Omental fat pad (tissue), 4 donors: ENCODE measurements around the gene CIITA. TPM values are rescaled to one million over a fixed set of nuclear protein-coding genes. Genes with fewer than 3 reads are reported as not detected.
"Not testable (repeated sequence)": the region's sequence is repeated elsewhere in the genome, so short reads cannot be mapped to it uniquely, and the experiment has no call there.

Experiments
- ATAC-seq: fragments of 150-250 bp; one replicate; pipeline ENCODE4 v1.9.1; 2016; ENCODE audit warnings: mild to moderate bottlenecking, moderate library complexity; ENCODE audit not compliant: low FRiP score
- DNase-seq: peaks from one replicate; pipeline ENCODE4 v3.0.0-alpha.2; 2019; ENCODE audit warnings: low spot score
- CTCF ChIP-seq, 3 donors: fragments of 450-650 bp; IDR thresholded peaks; one replicate each; pipeline ENCODE4 v1.5.1; 2016 to 2017; ENCODE audit warnings: antibody characterized with exemption in 3 of 3, mild to moderate bottlenecking in 3 of 3, moderate library complexity in 2 of 3
- total RNA-seq, 4 donors: library from RNA; depleted of rRNA; stranded (reverse); fragments of >200 nt; gene quantifications; one replicate each; pipeline ENCODE4 v1.1.0, GENCODE V29; 2016

CIITA gene
- total RNA-seq: 100 to 1,000 TPM in 1 of 4 donors, 10 to 100 TPM in 1, 1 to 10 TPM in 2; 3.2 to 101 (median 11.2) TPM

- peak; percentile 22 for ATAC-seq
- no peak for TF ChIP-seq CTCF (IDR thresholded peaks at IDR 0.05)
- DNase-seq: peak; percentile 76
These were observed at the start of gene CIITA for GRCh38 chr16:10876799-10877341. TSS of gene CIITA (plus strand) at chr16:10877202. CDS start at chr16:10877331, 129 bp downstream.

- TF ChIP-seq CTCF (IDR thresholded peaks at IDR 0.05): no peak
- ATAC-seq (peak; percentile 65), DNase-seq (no peak)
These were observed 49.2 kb upstream of the CIITA start for GRCh38 chr16:10827691-10828341.

- ATAC-seq (peak; percentile 93), DNase-seq (peak; percentile 83)
- no peak for TF ChIP-seq CTCF (IDR thresholded peaks at IDR 0.05)
These were observed 48.1 kb upstream of the CIITA start for GRCh38 chr16:10828851-10829366.

GRCh38 chr16:10829390-10830098 lies 47.5 kb upstream of the CIITA start:
- ATAC-seq, DNase-seq: not testable (repeated sequence)

GRCh38 chr16:10830240-10830639 lies 46.8 kb upstream of the CIITA start:
- DNase-seq, ATAC-seq: not testable (repeated sequence)

- TF ChIP-seq CTCF (IDR thresholded peaks at IDR 0.05): no peak
- no peak for DNase-seq
- no peak for ATAC-seq
These were observed 44.8 kb upstream of the CIITA start for GRCh38 chr16:10831894-10832886.

GRCh38 chr16:10833271-10833670 lies 43.7 kb upstream of the CIITA start:
- TF ChIP-seq CTCF (IDR thresholded peaks at IDR 0.05): no peak
- ATAC-seq (no peak), DNase-seq (no peak)
